Loucy (cell line): Measurements from ENCODE around the gene MELK.

ENCODE experiments used
- H2AFZ ChIP-seq: fragments of 200-600 bp; sonication (generic); 2 replicates; pipeline ENCODE4 v1.6.0; 2016; ENCODE audit warnings: antibody characterized with exemption, mild to moderate bottlenecking, low read length, moderate library complexity
- H3F3A ChIP-seq: fragments of 200-600 bp; 2 replicates; pipeline ENCODE4 v1.6.0; 2016; ENCODE audit warnings: antibody characterized with exemption, low read depth, mild to moderate bottlenecking
- H3K27me3 ChIP-seq: fragments of 200-600 bp; sonication (generic); 2 replicates; pipeline ENCODE4 v1.6.1; 2014; ENCODE audit warnings: low read length, mild to moderate bottlenecking; ENCODE audit not compliant: insufficient read depth, poor library complexity, severe bottlenecking
- H3K36me3 ChIP-seq: fragments of 200-600 bp; sonication (generic); 2 replicates; pipeline ENCODE4 v1.6.1; 2016; ENCODE audit warnings: low read length; ENCODE audit not compliant: insufficient read depth
- H3K4me1 ChIP-seq: fragments of 200-600 bp; sonication (generic); 2 replicates; pipeline ENCODE4 v1.5.1; 2014; ENCODE audit warnings: low read length, mild to moderate bottlenecking; ENCODE audit not compliant: insufficient read depth, poor library complexity, severe bottlenecking
- H3K4me2 ChIP-seq: fragments of 200-600 bp; sonication (generic); 2 replicates; pipeline ENCODE4 v1.6.0; 2014; ENCODE audit warnings: antibody characterized with exemption, low read length, low read depth, mild to moderate bottlenecking; ENCODE audit not compliant: poor library complexity, severe bottlenecking
- H3K4me3 ChIP-seq: fragments of 200-600 bp; sonication (generic); 2 replicates; pipeline ENCODE4 v1.5.1; 2014; ENCODE audit warnings: low read length, mild to moderate bottlenecking, mixed read lengths; ENCODE audit not compliant: poor library complexity, severe bottlenecking
- H3K79me2 ChIP-seq: fragments of 200-600 bp; sonication (generic); 2 replicates; pipeline ENCODE4 v1.6.1; 2014; ENCODE audit warnings: low read length; ENCODE audit not compliant: insufficient read depth
- H3K9ac ChIP-seq: fragments of 200-600 bp; sonication (generic); 2 replicates; pipeline ENCODE4 v1.6.0; 2014; ENCODE audit warnings: mild to moderate bottlenecking, low read depth, low read length, moderate library complexity; ENCODE audit not compliant: poor library complexity, severe bottlenecking
- H3K9me2 ChIP-seq: fragments of 200-600 bp; sonication (generic); replicated peaks from 2 replicates; pipeline ENCODE4 v1.6.1; 2016; ENCODE audit warnings: low read depth, low read length, mixed read lengths
- H3K9me3 ChIP-seq: fragments of 200-600 bp; sonication (generic); 2 replicates; pipeline ENCODE4 v1.6.1; 2014; ENCODE audit warnings: mild to moderate bottlenecking, antibody characterized with exemption, low read length, low read depth; ENCODE audit not compliant: insufficient read depth
- H4K20me1 ChIP-seq: fragments of 200-600 bp; sonication (generic); 2 replicates; pipeline ENCODE4 v1.6.0; 2014; ENCODE audit warnings: antibody characterized with exemption, low read length, mild to moderate bottlenecking; ENCODE audit not compliant: insufficient read depth, poor library complexity, severe bottlenecking
- EZH2phosphoT487 ChIP-seq: fragments of 200-600 bp; IDR thresholded peaks from 2 replicates; pipeline ENCODE4 v1.6.1; 2018; ENCODE audit warnings: antibody characterized with exemption, mild to moderate bottlenecking, moderate library complexity, borderline replicate concordance
- TF ChIP-seq, protein P1 (sequence below): fragments of 200-600 bp; sonication (generic); conservative IDR thresholded peaks from 2 replicates; pipeline ENCODE4 v1.5.1; 2014; ENCODE audit warnings: mild to moderate bottlenecking, antibody characterized with exemption, low read length

Gene MELK

DNA sequence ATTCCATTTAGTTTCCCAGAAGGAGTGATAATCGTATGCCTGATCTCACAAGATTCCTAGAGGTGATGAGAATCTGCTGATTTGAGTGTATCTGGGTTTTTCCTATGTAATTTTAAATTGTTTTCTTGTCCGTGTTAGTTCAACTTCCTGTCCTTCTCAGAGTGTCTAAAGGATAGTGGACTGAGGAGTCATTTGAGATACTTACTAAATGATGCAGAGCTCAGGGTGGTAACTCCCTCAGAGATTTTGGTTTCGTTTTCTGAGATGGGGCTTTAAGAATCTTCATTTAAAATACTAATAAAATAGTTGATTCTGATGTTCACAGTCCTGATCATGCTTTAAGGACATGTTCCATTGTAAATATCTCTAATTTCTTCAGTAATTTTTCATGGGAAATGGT is 30.3 kb downstream of the MELK start:
- Histone ChIP-seq H3F3A (no peaks in the 10 kb centered on the region), H3K4me2 (no peak overlapping the region), H4K20me1 (no peaks in the 10 kb centered on the region), H3K4me1 (no peaks in the 10 kb centered on the region), H3K36me3 (peaks cover 83% of the 10 kb centered on the region; the same call in 1 of the 2 replicates), H3K4me3 (no peak overlapping the region), H3K9ac (no peak overlapping the region), H3K9me2 (no peaks in the 10 kb centered on the region), H3K27me3 (no peaks in the 10 kb centered on the region), H3K79me2 (no peaks in the 10 kb centered on the region), H3K9me3 (no peaks in the 10 kb centered on the region), H2AFZ (no peak overlapping the region)
- TF ChIP-seq, protein P1, sequence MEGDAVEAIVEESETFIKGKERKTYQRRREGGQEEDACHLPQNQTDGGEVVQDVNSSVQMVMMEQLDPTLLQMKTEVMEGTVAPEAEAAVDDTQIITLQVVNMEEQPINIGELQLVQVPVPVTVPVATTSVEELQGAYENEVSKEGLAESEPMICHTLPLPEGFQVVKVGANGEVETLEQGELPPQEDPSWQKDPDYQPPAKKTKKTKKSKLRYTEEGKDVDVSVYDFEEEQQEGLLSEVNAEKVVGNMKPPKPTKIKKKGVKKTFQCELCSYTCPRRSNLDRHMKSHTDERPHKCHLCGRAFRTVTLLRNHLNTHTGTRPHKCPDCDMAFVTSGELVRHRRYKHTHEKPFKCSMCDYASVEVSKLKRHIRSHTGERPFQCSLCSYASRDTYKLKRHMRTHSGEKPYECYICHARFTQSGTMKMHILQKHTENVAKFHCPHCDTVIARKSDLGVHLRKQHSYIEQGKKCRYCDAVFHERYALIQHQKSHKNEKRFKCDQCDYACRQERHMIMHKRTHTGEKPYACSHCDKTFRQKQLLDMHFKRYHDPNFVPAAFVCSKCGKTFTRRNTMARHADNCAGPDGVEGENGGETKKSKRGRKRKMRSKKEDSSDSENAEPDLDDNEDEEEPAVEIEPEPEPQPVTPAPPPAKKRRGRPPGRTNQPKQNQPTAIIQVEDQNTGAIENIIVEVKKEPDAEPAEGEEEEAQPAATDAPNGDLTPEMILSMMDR: no peak
- TF ChIP-seq EZH2phosphoT487: no peak

DNA sequence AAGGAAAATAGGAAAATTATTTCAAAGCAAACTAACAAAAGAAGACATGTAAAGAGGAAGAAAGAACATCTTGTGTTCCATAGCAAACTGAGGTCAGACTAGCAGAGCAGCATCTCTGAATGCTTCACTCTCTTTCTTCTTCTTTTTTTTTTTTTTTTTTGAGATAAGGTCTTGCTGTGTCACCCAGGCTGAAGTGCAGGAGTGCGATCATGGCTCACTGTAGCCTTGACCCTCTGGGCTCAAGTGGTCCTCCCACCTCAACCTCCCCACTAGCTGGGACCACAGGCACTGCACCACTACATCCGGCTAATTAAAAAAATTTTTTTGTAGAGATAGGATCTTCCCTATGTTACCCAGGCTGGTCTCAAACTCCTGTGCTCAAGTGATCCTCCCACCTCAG is 36.6 kb downstream of the MELK start:
- H3K27me3 ChIP-seq: no peaks in the 10 kb centered on the region
- H3K79me2 ChIP-seq: no peaks in the 10 kb centered on the region
- H3F3A ChIP-seq: no peaks in the 10 kb centered on the region
- no peak overlapping the region for H2AFZ ChIP-seq
- TF ChIP-seq EZH2phosphoT487: no peak
- TF ChIP-seq, protein P1: no peak
- H3K9me3 ChIP-seq: no peaks in the 10 kb centered on the region
- no peaks in the 10 kb centered on the region for H4K20me1 ChIP-seq
- H3K9ac ChIP-seq: no peak overlapping the region
- H3K36me3 ChIP-seq: peaks cover 74% of the 10 kb centered on the region; the same call in 1 of the 2 replicates
- H3K4me2 ChIP-seq: no peak overlapping the region
- H3K9me2 ChIP-seq: no peaks in the 10 kb centered on the region
- H3K4me3 ChIP-seq: no peak overlapping the region
- no peaks in the 10 kb centered on the region for H3K4me1 ChIP-seq

DNA sequence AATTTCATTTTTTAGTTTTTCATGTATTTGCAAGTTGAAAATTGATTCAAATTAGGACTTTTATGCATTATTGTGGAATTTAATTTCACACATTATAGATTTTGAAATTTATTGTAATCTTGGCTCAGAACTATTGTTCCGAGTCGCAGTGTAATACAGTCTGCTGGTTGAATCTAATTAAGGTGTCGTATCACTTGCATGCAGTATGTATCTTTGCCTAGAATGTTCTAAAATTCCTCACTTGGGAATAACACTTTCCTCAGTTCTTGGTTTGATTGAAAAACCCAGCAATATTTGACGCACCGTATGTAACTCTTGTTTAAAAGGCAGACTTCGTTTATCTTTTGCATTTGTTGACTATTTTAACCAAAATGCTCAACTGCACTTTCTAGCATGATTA is 49.4 kb downstream of the MELK start:
- no peaks in the 10 kb centered on the region for H3K4me1 ChIP-seq
- H3K4me3 ChIP-seq: no peak overlapping the region
- TF ChIP-seq, protein P1: no peak
- TF ChIP-seq EZH2phosphoT487: no peak
- H3K9ac ChIP-seq: no peak overlapping the region
- H3F3A ChIP-seq: no peaks in the 10 kb centered on the region
- H4K20me1 ChIP-seq: no peaks in the 10 kb centered on the region
- no peak overlapping the region for H2AFZ ChIP-seq
- no peaks in the 10 kb centered on the region for H3K9me3 ChIP-seq
- H3K36me3 ChIP-seq: peaks cover 45% of the 10 kb centered on the region; the same call in 1 of the 2 replicates
- 0 out of 2 replicates have a peak, but pooled peaks cover 5% of the 10 kb centered on the region for H3K79me2 ChIP-seq
- H3K4me2 ChIP-seq: no peak overlapping the region
- no peaks in the 10 kb centered on the region for H3K27me3 ChIP-seq
- H3K9me2 ChIP-seq: no peaks in the 10 kb centered on the region
